IPS-18a (cell line): ENCODE results near the gene CD33.
"Not testable (repeated sequence)": the region's sequence is repeated elsewhere in the genome, so short reads cannot be mapped to it uniquely, and the experiment has no call there.

Experiments
- H3K27ac ChIP-seq: one replicate; pipeline ENCODE4 v1.5.1; 2013; ENCODE audit warnings: low read length
- H3K27me3 ChIP-seq: one replicate; pipeline ENCODE4 v1.6.1; 2013; ENCODE audit warnings: mild to moderate bottlenecking, low read length; ENCODE audit not compliant: control insufficient read depth, insufficient read depth
- H3K36me3 ChIP-seq: one replicate; pipeline ENCODE4 v1.6.1; 2013; ENCODE audit warnings: low read depth, low read length; ENCODE audit not compliant: control insufficient read depth
- H3K4me1 ChIP-seq: one replicate; pipeline ENCODE4 v1.6.1; 2013; ENCODE audit warnings: low read depth, low read length; ENCODE audit not compliant: control insufficient read depth
- H3K4me3 ChIP-seq: one replicate; pipeline ENCODE4 v1.5.1; 2013; ENCODE audit warnings: low read length
- H3K9ac ChIP-seq: one replicate; pipeline ENCODE4 v1.6.1; 2013; ENCODE audit warnings: mild to moderate bottlenecking, low read length, moderate library complexity
- H3K9me3 ChIP-seq: one replicate; pipeline ENCODE4 v1.6.1; 2013; ENCODE audit warnings: low read depth, low read length; ENCODE audit not compliant: control insufficient read depth

CD33 gene

DNA sequence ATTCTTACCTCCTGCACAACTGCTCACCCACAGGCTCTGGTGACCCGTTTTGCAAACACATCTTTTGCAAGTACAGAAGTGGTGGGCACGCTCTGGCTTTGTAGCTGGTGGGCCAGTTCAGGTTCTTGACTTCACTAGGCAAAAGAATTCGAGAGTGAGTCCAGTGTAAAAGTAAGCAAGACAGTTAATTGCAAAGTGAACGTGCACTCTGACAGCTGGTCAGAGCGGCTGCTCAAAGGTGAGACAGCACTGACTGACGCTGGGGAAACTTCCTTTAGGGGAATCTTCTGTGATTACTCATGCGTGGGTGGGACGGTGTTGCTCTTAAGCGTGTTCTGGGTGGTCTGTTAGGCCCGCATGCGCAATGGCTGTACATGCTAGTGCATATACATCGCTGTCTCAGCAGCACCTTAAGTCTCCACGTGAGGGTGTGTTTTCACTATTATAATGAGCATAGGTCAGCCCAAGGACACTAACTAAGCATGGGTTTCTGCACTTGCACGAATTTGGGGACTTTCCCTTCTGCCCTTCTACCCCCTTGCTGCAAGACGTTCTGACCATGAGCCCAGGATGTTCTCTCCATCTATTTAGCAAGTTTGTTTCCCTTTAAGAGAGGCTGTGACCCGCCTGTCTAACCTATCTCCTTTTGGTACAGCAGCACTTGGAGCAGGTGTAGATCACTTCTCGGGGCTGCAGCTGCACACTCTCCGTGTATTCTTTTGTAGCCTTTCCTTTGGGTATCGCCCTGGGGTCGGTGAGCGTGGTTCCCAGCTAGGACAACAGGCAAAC is 30.2 kb upstream of the CD33 start:
- no peak overlapping the region for H3K9ac ChIP-seq
- no peaks in the 10 kb centered on the region for H3K36me3 ChIP-seq
- no peaks in the 10 kb centered on the region for H3K4me1 ChIP-seq
- H3K27ac ChIP-seq: no peak overlapping the region
- no peak overlapping the region for H3K4me3 ChIP-seq
- no peaks in the 10 kb centered on the region for H3K27me3 ChIP-seq
- no peaks in the 10 kb centered on the region for H3K9me3 ChIP-seq

DNA sequence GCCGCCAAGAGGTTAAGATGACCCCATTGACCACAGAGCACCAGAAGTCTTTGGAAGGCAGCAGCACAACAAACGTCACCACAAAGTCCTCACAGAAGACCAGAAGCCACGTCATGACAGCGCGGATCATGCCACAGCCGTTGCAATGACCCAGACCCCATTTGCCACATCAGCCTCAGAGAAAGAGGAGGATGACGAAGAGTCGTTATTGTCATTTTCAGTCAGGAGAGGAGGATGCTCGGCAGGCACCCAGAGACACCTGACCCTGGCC is 29.6 kb upstream of the CD33 start:
- Histone ChIP-seq H3K4me3 (no peak overlapping the region), H3K27me3 (no peaks in the 10 kb centered on the region), H3K9me3 (no peaks in the 10 kb centered on the region), H3K36me3 (no peaks in the 10 kb centered on the region), H3K27ac (no peak overlapping the region), H3K4me1 (no peaks in the 10 kb centered on the region), H3K9ac (no peak overlapping the region)

DNA sequence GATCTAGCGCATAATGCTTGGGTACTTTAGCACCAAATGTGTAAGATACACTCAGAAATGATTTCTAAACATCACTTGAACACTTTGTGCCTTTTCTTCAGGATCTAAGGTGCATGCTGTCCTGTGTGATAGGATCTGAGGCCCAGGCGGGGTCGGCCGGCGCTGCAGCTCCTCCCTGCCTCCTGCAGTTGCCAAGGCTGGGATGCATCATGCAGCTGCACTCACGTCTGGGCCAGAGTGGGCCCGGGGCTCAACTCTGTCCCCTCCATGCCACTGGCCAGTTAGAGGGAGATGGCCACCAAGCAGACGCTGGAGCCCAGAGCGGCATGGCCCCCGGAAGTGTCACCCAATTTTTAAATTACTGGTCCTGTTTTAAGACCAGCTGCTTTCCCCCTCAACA is 29.3 kb upstream of the CD33 start:
- Histone ChIP-seq H3K27me3 (no peaks in the 10 kb centered on the region), H3K9me3 (no peaks in the 10 kb centered on the region), H3K27ac (no peak overlapping the region), H3K36me3 (no peaks in the 10 kb centered on the region), H3K4me3 (no peak overlapping the region), H3K9ac (no peak overlapping the region), H3K4me1 (no peaks in the 10 kb centered on the region)

DNA sequence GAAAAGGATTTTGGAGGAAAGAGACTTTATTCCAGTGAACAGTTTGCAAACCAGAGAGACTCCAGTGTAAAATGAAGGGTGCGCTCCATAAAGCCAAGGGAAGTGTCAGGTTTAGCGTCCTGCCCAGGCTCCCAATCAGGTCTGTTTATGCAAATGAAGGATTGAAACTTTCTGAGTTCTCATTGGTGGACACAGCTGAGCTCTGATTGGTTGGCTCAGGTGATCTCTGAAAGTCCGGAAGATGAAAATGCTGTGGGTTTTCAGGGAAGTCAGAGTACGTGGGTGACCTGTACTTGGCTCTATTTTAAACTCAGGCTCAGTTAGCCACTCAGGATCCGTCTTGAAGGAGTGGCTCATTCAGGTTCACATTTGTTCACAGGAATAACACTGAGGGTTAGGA is 28.7 kb upstream of the CD33 start:
- Histone ChIP-seq H3K27me3 (no peaks in the 10 kb centered on the region), H3K4me1 (no peaks in the 10 kb centered on the region), H3K9me3 (no peaks in the 10 kb centered on the region), H3K4me3 (no peak overlapping the region), H3K9ac (no peak overlapping the region), H3K36me3 (no peaks in the 10 kb centered on the region), H3K27ac (no peak overlapping the region)

DNA sequence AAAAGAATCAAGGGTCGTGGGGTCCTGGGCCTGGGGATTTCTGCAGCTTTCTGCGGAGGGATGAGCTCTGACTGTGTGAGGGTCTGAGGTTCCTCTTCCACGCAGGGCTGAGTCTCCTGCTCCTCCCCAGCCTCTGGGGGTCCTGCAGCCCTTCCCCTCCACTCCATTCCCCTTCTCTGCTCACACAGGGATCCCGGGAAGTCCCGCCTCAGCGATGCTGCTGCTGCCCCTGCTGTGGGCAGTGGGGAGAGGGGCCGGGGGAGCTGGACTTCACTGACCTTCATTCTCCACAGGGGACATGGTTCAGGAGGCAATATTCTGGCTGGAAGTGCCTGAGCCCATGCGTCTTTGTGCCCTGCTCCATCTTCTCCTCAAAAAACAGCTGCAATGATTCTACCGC is 26.2 kb upstream of the CD33 start:
- no peaks in the 10 kb centered on the region for H3K9me3 ChIP-seq
- no peaks in the 10 kb centered on the region for H3K27me3 ChIP-seq
- H3K36me3 ChIP-seq: no peaks in the 10 kb centered on the region
- H3K27ac ChIP-seq: no peak overlapping the region
- no peak overlapping the region for H3K4me3 ChIP-seq
- no peaks in the 10 kb centered on the region for H3K4me1 ChIP-seq
- H3K9ac ChIP-seq: no peak overlapping the region

DNA sequence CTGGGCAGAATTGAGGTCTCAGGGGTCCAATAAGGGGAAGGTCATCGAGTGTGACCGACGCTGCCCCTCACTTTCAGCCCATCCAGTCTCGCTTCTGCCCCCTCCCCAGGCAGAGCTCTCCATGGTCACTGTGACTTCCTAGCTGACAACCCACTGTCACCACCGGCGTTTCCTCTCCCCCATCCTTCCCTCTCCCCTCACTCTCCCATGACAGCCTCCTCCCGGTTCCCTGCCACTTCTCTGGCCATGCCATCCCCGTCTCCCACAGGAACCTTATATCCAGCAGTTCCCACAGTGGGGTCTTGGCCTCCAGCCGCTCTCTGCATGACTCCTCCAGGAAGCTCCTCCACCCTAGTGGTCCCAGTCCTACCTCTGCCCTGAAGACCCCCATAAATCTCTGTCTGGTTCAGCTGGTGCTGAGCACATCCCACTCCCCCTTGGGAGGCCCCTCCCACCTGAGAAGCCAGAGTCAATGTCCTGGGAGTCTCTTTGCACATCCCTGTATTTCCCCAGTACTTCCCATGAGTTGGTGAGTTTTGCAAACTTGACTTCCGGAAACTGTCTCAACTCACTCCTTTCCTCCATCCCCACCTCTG is 24.7 kb upstream of the CD33 start:
- Histone ChIP-seq H3K9ac (no peak overlapping the region), H3K9me3 (no peaks in the 10 kb centered on the region), H3K4me3 (no peak overlapping the region), H3K4me1 (no peaks in the 10 kb centered on the region), H3K27me3 (no peaks in the 10 kb centered on the region), H3K36me3 (no peaks in the 10 kb centered on the region), H3K27ac (no peak overlapping the region)

DNA sequence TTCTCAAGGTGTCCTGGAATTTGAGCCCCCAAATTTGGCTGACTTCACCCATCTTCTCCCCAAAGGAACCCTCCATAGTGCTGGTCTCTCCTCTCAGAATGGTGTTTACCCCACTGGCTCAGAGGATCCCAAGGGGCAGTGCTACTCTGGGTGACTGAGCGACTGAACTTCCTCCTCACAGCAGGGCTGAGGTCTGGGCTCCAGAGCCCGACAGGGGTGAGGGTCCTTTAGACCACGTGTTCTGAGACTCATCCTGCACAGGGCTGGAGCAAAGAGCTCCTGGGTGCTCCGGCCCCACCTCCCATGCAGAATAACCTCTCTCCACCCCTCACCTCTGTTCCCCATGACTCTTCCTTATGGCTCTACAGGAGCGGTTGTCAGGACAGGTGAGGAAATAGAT is 23.2 kb upstream of the CD33 start:
- H3K9ac ChIP-seq: no peak overlapping the region
- H3K27me3 ChIP-seq: no peaks in the 10 kb centered on the region
- H3K4me3 ChIP-seq: no peak overlapping the region
- H3K27ac ChIP-seq: no peak overlapping the region
- no peaks in the 10 kb centered on the region for H3K36me3 ChIP-seq
- H3K9me3 ChIP-seq: no peaks in the 10 kb centered on the region
- H3K4me1 ChIP-seq: no peaks in the 10 kb centered on the region

DNA sequence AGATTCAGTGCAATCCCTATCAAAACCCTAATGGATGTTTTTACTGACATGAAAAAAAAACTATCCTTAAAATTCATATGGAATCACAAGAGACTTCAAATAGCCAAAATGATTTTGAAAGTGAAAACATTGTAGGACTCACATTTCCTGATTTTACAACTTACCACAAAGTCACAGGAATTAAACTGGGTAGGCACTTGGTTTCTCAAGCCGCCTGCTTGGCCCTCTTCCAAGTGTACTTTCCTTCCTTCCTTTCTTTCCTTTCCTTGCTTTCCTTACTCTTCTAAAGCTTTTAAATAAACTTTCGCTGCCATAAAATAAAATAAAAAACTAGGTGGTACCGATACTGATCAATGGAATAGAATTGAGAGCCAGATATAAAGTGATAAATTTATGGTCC is 21.0 kb upstream of the CD33 start:
- no peaks in the 10 kb centered on the region for H3K9me3 ChIP-seq
- no peaks in the 10 kb centered on the region for H3K4me1 ChIP-seq
- H3K36me3 ChIP-seq: no peaks in the 10 kb centered on the region
- no peak overlapping the region for H3K9ac ChIP-seq
- no peaks in the 10 kb centered on the region for H3K27me3 ChIP-seq
- no peak overlapping the region for H3K27ac ChIP-seq
- H3K4me3 ChIP-seq: no peak overlapping the region

DNA sequence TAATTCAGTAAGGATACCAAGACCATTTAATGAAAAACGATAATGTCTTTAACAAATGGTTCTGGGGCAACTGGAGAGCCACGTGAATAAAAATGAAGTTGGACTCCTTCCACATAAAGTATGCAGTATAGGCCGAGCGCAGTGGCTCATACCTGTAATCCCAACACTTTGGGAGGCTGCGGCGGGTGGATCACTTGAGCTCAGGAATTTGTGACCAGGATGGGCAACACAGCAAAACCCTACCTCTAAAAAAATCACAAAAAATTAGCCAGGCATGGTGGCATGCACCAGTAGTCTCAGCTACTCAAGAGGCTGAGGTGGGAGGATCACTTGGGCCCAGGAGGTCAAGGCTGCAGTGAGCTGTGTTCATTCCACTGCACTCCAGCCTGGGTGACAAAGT is 20.6 kb upstream of the CD33 start:
- Histone ChIP-seq H3K4me3 (no peak overlapping the region), H3K36me3 (no peaks in the 10 kb centered on the region), H3K27me3 (no peaks in the 10 kb centered on the region), H3K9me3 (no peaks in the 10 kb centered on the region), H3K4me1 (no peaks in the 10 kb centered on the region), H3K27ac (no peak overlapping the region), H3K9ac (no peak overlapping the region)

DNA sequence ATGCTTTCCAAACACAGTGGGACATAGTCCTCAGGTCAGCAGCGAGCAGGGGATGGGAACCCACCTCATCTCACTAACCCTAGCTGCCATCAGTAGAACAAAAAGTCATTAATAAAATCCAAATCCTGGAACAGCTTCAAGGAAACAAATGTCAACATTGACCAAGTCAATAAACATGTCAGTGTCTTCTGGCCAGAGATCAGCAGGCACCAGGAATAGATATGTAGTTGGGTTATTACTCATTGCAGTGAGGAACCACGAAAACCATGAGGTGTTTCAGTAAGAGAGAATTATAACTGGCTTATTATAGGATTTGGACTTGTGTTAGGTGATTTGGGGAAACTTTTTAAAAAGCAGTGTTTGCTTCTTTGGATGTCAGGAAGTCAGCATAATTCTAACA is 17.1 kb upstream of the CD33 start:
- no peak overlapping the region for H3K27ac ChIP-seq
- H3K27me3 ChIP-seq: no peaks in the 10 kb centered on the region
- H3K9me3 ChIP-seq: no peaks in the 10 kb centered on the region
- no peaks in the 10 kb centered on the region for H3K4me1 ChIP-seq
- H3K4me3 ChIP-seq: no peak overlapping the region
- no peaks in the 10 kb centered on the region for H3K36me3 ChIP-seq
- H3K9ac ChIP-seq: no peak overlapping the region

DNA sequence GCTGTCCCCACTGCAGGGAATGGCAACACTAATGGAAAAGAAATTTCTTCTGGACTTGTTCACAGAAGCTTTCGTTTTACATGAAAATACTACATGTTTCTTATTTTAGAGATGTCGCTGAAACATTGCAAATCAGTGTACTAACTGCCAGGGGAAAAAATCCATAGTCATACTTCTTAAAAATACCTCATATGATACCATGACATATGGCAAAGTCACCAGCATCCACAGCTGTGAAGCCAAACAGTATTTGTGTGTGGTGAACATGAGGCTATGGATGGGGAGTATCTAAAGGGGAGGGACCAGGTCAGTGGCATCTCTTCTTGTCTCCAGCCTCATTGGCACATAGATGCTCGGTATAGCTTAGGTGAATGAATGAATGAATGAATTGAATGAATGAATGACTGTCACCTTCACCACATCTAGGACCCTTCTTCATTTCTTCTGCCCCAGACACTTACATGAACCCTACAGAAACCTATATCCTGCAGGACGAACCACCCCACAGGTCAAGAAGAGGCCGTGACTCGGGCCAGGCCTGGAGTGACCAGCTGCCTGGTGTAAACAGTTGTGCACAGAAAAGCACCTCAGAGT is 14.6 kb upstream of the CD33 start:
- Histone ChIP-seq H3K9me3 (no peaks in the 10 kb centered on the region), H3K4me3 (no peak overlapping the region), H3K27ac (no peak overlapping the region), H3K27me3 (no peaks in the 10 kb centered on the region), H3K4me1 (no peaks in the 10 kb centered on the region), H3K36me3 (no peaks in the 10 kb centered on the region), H3K9ac (no peak overlapping the region)

DNA sequence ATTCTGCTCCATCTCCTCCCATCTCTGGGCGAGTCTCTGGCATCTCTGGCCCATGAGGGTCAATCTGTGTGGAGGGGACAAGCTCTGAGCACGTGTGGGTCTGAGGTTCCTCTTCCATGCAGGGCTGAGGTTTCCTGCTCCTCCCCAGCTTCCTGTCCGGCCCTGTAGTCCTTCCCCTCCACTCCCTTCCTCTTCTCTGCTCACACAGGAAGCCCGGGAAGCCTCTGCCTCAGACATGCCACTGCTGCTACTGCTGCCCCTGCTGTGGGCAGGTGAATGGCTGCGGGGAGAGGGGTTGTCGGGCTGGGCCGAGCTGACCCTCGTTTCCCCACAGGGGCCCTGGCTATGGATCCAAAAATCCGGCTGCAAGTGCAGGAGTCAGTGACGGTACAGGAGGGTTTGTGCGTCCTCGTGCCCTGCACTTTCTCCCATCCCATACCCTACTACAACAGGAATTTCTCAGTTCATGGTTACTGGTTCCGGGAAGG is 14.0 kb upstream of the CD33 start:
- H3K27me3 ChIP-seq, H3K9ac ChIP-seq, H3K36me3 ChIP-seq, H3K4me1 ChIP-seq, H3K4me3 ChIP-seq, H3K9me3 ChIP-seq, H3K27ac ChIP-seq: not testable (repeated sequence)
